GM12873 (cell line): ENCODE data around the gene S1PR1.

ENCODE experiments used
- CTCF ChIP-seq: IDR thresholded peaks from 2 replicates; pipeline ENCODE4 v1.5.1; 2012; ENCODE audit warnings: low read depth, mild to moderate bottlenecking, moderate library complexity, low read length, control low read depth; ENCODE audit not compliant: insufficient read depth; ENCODE audit errors: missing control alignments

Gene S1PR1

GRCh38 chr1:101257500-101258325, 20.9 kb downstream of the S1PR1 start:
- TF ChIP-seq CTCF, result no peak

- no peak for TF ChIP-seq CTCF
Measured at GRCh38 chr1:101259744-101260148, 22.9 kb downstream of the S1PR1 start.

GRCh38 chr1:101260556-101261350, 23.9 kb downstream of the S1PR1 start:
- TF ChIP-seq CTCF, result no peak

GRCh38 chr1:101261623-101262022, 24.8 kb downstream of the S1PR1 start:
- TF ChIP-seq CTCF, result no peak

- no peak for TF ChIP-seq CTCF
Measured at GRCh38 chr1:101262060-101262459, 25.2 kb downstream of the S1PR1 start.

GRCh38 chr1:101262630-101263348, 26.0 kb downstream of the S1PR1 start:
- TF ChIP-seq CTCF, result no peak

GRCh38 chr1:101264697-101265096, 27.9 kb downstream of the S1PR1 start:
- TF ChIP-seq CTCF, result no peak
